T-cell (primary cell): ENCODE results near the gene SH3RF2. TPM values are rescaled to one million over a fixed set of nuclear protein-coding genes. Genes with fewer than 3 reads are reported as not detected.

Experiments used
- ATAC-seq, 4 experiments: fragments of 200-7000 bp in 3 of 4; fragments of 150-1000 bp in 1 of 4; cut with Tn5 transposase; replicated peaks in 1 of 4; 1 replicate in 3 of 4; 2 replicates in 1 of 4; pipeline ENCODE4 v1.10.0; 2021; ENCODE audit warnings: moderate library complexity in 3 of 4, mild to moderate bottlenecking in 2 of 4, moderate number of reproducible peaks in 1 of 4
- CTCF ChIA-PET, 2 donors: fragments of 300-600 bp; sonication (Branson Sonifier 250); formaldehyde crosslinking; loops; one replicate each; lab custom pipeline; 2022; ENCODE audit warnings: antibody characterized with exemption in 2 of 2; lab: Charles Lee
- POLR2A ChIA-PET, 2 donors: fragments of 300-600 bp; sonication (Branson Sonifier 250); formaldehyde crosslinking; loops; one replicate each; lab custom pipeline; 2022; ENCODE audit warnings: antibody characterized with exemption in 2 of 2; lab: Charles Lee
- DNase-seq, 35 experiments: peaks; one replicate each; pipeline versions ENCODE4 v3.0.0 to v3.0.0-alpha.2; 2013 to 2023
- H3K27ac ChIP-seq: one replicate; pipeline ENCODE4 v1.5.1; 2013; ENCODE audit warnings: low read length
- H3K27me3 ChIP-seq, 2 experiments: replicated peaks in 1 of 2; 1 replicate in 1 of 2; 2 replicates in 1 of 2; pipeline versions ENCODE4 v1.6.1 to v1.7.0; 2013; ENCODE audit warnings: low read length in 1 of 2, mixed read lengths in 1 of 2; ENCODE audit not compliant: control insufficient read depth in 2 of 2, insufficient read depth in 2 of 2; ENCODE audit errors: extremely low read depth in 1 of 2
- H3K36me3 ChIP-seq, 2 donors: 1 replicate in 1 of 2; 2 replicates in 1 of 2; pipeline versions ENCODE4 v1.6.1 to v1.7.0; 2013; ENCODE audit warnings: low read length in 1 of 2; ENCODE audit not compliant: control insufficient read depth in 2 of 2, insufficient read depth in 1 of 2; ENCODE audit errors: extremely low read depth in 1 of 2
- H3K4me1 ChIP-seq, 2 experiments: 1 replicate in 1 of 2; 2 replicates in 1 of 2; pipeline versions ENCODE4 v1.6.1 to v1.7.0; 2013; ENCODE audit warnings: low read length in 2 of 2, mixed read lengths in 1 of 2; ENCODE audit not compliant: insufficient read depth in 2 of 2, control insufficient read depth in 1 of 2; ENCODE audit errors: extremely low read depth in 1 of 2
- H3K4me3 ChIP-seq, 2 donors: 1 replicate in 1 of 2; 2 replicates in 1 of 2; pipeline versions ENCODE4 v1.5.1 to v1.7.0; 2013; ENCODE audit warnings: mild to moderate bottlenecking in 2 of 2, low read length in 1 of 2, moderate library complexity in 1 of 2; ENCODE audit not compliant: control insufficient read depth in 1 of 2; ENCODE audit errors: extremely low read depth in 1 of 2
- H3K9me3 ChIP-seq: 2 replicates; pipeline ENCODE4 v1.7.0; 2013
- H3K27ac Mint-ChIP-seq, 2 donors: one replicate each; pipeline ENCODE4 v1.8.0; 2020 to 2021; ENCODE audit warnings: mild to moderate bottlenecking in 2 of 2, mixed read lengths in 2 of 2
- H3K27me3 Mint-ChIP-seq, 2 donors: one replicate each; pipeline ENCODE4 v1.8.0; 2021 to 2022; ENCODE audit warnings: mixed read lengths in 2 of 2
- H3K36me3 Mint-ChIP-seq: one replicate; pipeline ENCODE4 v1.8.0; 2021; ENCODE audit warnings: mixed read lengths
- H3K4me1 Mint-ChIP-seq, 3 donors: one replicate each; pipeline ENCODE4 v1.8.0; 2020 to 2022; ENCODE audit warnings: mixed read lengths in 3 of 3, mild to moderate bottlenecking in 1 of 3
- H3K4me3 Mint-ChIP-seq, 3 donors: one replicate each; pipeline ENCODE4 v1.8.0; 2020 to 2022; ENCODE audit warnings: mild to moderate bottlenecking in 3 of 3, mixed read lengths in 3 of 3, moderate library complexity in 3 of 3
- H3K9me3 Mint-ChIP-seq, 3 donors: one replicate each; pipeline ENCODE4 v1.8.0; 2020 to 2022; ENCODE audit warnings: mixed read lengths in 3 of 3
- WGBS: methylation state at CpG from one replicate; pipeline ENCODE4 v1.1.5; 2013; ENCODE audit warnings: missing lambda C conversion rate; ENCODE audit not compliant: insufficient coverage; 5-methylcytosine and 5-hydroxymethylcytosine counted together
- total RNA-seq, 35 experiments: library from RNA in 6 of 35; stranded (reverse) in 6 of 35; fragments of 120-200 nt in 1 of 35; gene quantifications; one replicate each; pipeline versions ENCODE4 v1.2.1 to v1.2.4 and lab custom pipeline; 2013 to 2026

SH3RF2 gene
- total RNA-seq, 5 donors from 2014 or later (not counting 1 experiment from before 2014, with no cell fraction given), result 0.26 to 0.75 (median 0.37) TPM; not detected in 1

- POLR2A ChIA-PET, result no interaction called here
- ATAC-seq, result no peak
- peaks cover 3 to 4% (median 4%) of the 10 kb centered on the region in 3 donors for H3K9me3 Mint-ChIP-seq
- no peak overlapping the region for H3K27ac Mint-ChIP-seq
- Histone ChIP-seq H3K36me3 (no peaks in the 10 kb centered on the region), H3K27ac (no peak overlapping the region), H3K27me3 (no peaks in the 10 kb centered on the region), H3K9me3 (no peaks in the 10 kb centered on the region), H3K4me3 (no peak overlapping the region), H3K4me1 (no peaks in the 10 kb centered on the region)
- DNase-seq, result no peak
- CTCF ChIA-PET, result no interaction called here
- H3K36me3 Mint-ChIP-seq, result no peaks in the 10 kb centered on the region
- H3K4me3 Mint-ChIP-seq, result no peak overlapping the region
- WGBS, result 66% methylated on average over 5 of the region's 9 CpGs
- H3K4me1 Mint-ChIP-seq, result no peaks in the 10 kb centered on the region
- H3K27me3 Mint-ChIP-seq, result peaks cover 5 to 10% of the 10 kb centered on the region in 2 donors
Observed at GRCh38 chr5:146013761-146014160, 77.4 kb downstream of the SH3RF2 start.

- peaks cover 3 to 10% (median 4%) of the 10 kb centered on the region in 3 donors for H3K9me3 Mint-ChIP-seq
- Histone ChIP-seq H3K4me1 (no peaks in the 10 kb centered on the region), H3K27ac (no peak overlapping the region), H3K36me3 (no peaks in the 10 kb centered on the region), H3K4me3 (no peak overlapping the region), H3K27me3 (no peaks in the 10 kb centered on the region), H3K9me3 (no peaks in the 10 kb centered on the region)
- CTCF ChIA-PET, result interaction anchor here in 1 of 2 donors (0.6 kb wide), 1 partner anchor 32 kb away, joined by 5 read pairs; no protein-coding TSS in a partner anchor
- peaks cover 5 to 10% of the 10 kb centered on the region in 2 donors for H3K27me3 Mint-ChIP-seq
- no peak overlapping the region for H3K4me3 Mint-ChIP-seq
- H3K27ac Mint-ChIP-seq, result no peak overlapping the region
- DNase-seq (no peak), ATAC-seq (no peak)
- POLR2A ChIA-PET, result no interaction called here
- 70% methylated on average over 1 of the region's 1 CpG for WGBS
- no peaks in the 10 kb centered on the region for H3K36me3 Mint-ChIP-seq
- H3K4me1 Mint-ChIP-seq, result no peaks in the 10 kb centered on the region
Observed at GRCh38 chr5:146015001-146015400, 78.6 kb downstream of the SH3RF2 start.

GRCh38 chr5:146016764-146017484 is 80.5 kb downstream of the SH3RF2 start:
- ChIA-PET CTCF (no interaction called here), POLR2A (interaction anchor here in 1 of 2 donors (0.7 kb wide), 1 partner anchor 1280 kb away, joined by 3 read pairs; no protein-coding TSS in a partner anchor)
- no peak overlapping the region for H3K27ac Mint-ChIP-seq
- ATAC-seq, result no peak
- Histone ChIP-seq H3K36me3 (no peaks in the 10 kb centered on the region), H3K27ac (no peak overlapping the region), H3K4me1 (no peaks in the 10 kb centered on the region), H3K27me3 (no peaks in the 10 kb centered on the region), H3K9me3 (no peaks in the 10 kb centered on the region), H3K4me3 (no peak overlapping the region)
- H3K36me3 Mint-ChIP-seq, result no peaks in the 10 kb centered on the region
- no peak overlapping the region for H3K4me3 Mint-ChIP-seq
- WGBS, result 74% methylated on average over 4 of the region's 4 CpGs
- no peak for DNase-seq
- H3K27me3 Mint-ChIP-seq, result peaks cover 5 to 16% of the 10 kb centered on the region in 2 donors
- peaks cover 2 to 10% (median 3%) of the 10 kb centered on the region in 3 donors for H3K9me3 Mint-ChIP-seq
- no peaks in the 10 kb centered on the region for H3K4me1 Mint-ChIP-seq

- Histone ChIP-seq H3K36me3 (no peaks in the 10 kb centered on the region), H3K27ac (no peak overlapping the region), H3K4me1 (no peaks in the 10 kb centered on the region), H3K9me3 (no peaks in the 10 kb centered on the region), H3K27me3 (peaks cover 0 to 2% of the 10 kb centered on the region in 2 experiments), H3K4me3 (no peak overlapping the region)
- Mint-ChIP-seq H3K4me1 (no peaks in the 10 kb centered on the region), H3K9me3 (peaks cover 2 to 10% (median 3%) of the 10 kb centered on the region in 3 donors), H3K4me3 (no peak overlapping the region), H3K27me3 (peaks cover 5 to 10% of the 10 kb centered on the region in 2 donors), H3K36me3 (no peaks in the 10 kb centered on the region), H3K27ac (no peak overlapping the region)
- no CpG with 5 or more reads among the region's 5 CpGs for WGBS
- DNase-seq (no peak), ATAC-seq (no peak)
- CTCF ChIA-PET, result interaction anchor here in 1 of 2 donors (0.6 kb wide), 1 partner anchor 13 kb away, joined by 3 read pairs; no protein-coding TSS in a partner anchor
- POLR2A ChIA-PET, result no interaction called here
Observed at GRCh38 chr5:146018514-146019375, 82.4 kb downstream of the SH3RF2 start.

GRCh38 chr5:146020100-146020499 is 83.7 kb downstream of the SH3RF2 start:
- Histone ChIP-seq H3K4me3 (no peak overlapping the region), H3K4me1 (no peaks in the 10 kb centered on the region), H3K27ac (no peak overlapping the region), H3K27me3 (peaks cover 0 to 3% of the 10 kb centered on the region in 2 experiments), H3K9me3 (no peaks in the 10 kb centered on the region), H3K36me3 (no peaks in the 10 kb centered on the region)
- POLR2A ChIA-PET, result no interaction called here
- ATAC-seq (no peak), DNase-seq (no peak)
- no peaks in the 10 kb centered on the region for H3K4me1 Mint-ChIP-seq
- H3K27me3 Mint-ChIP-seq, result peaks cover 6 to 9% of the 10 kb centered on the region in 2 donors
- CTCF ChIA-PET, result no interaction called here
- H3K27ac Mint-ChIP-seq, result no peak overlapping the region
- H3K36me3 Mint-ChIP-seq, result no peaks in the 10 kb centered on the region
- H3K4me3 Mint-ChIP-seq, result no peak overlapping the region
- H3K9me3 Mint-ChIP-seq, result peaks cover 2 to 10% (median 3%) of the 10 kb centered on the region in 3 donors
- WGBS, result no CpG with 5 or more reads among the region's 2 CpGs

- Histone ChIP-seq H3K4me1 (no peaks in the 10 kb centered on the region), H3K27ac (no peak overlapping the region), H3K9me3 (no peaks in the 10 kb centered on the region), H3K27me3 (peaks cover 0 to 5% of the 10 kb centered on the region in 2 experiments), H3K36me3 (no peaks in the 10 kb centered on the region), H3K4me3 (no peak overlapping the region)
- no peak for DNase-seq
- Mint-ChIP-seq H3K27me3 (peaks cover 8 to 10% of the 10 kb centered on the region in 2 donors), H3K36me3 (no peaks in the 10 kb centered on the region), H3K4me3 (no peak overlapping the region), H3K4me1 (no peaks in the 10 kb centered on the region), H3K27ac (no peak overlapping the region), H3K9me3 (peaks cover 0 to 4% (median 0%) of the 10 kb centered on the region in 3 donors)
- ATAC-seq, result no peak
- WGBS, result no CpG with 5 or more reads among the region's 3 CpGs
- ChIA-PET CTCF (no interaction called here), POLR2A (no interaction called here)
Observed at GRCh38 chr5:146024034-146024433, 87.7 kb downstream of the SH3RF2 start.
